ENCODE data around the gene KCNIP1.

The KCNIP1 gene

DNA sequence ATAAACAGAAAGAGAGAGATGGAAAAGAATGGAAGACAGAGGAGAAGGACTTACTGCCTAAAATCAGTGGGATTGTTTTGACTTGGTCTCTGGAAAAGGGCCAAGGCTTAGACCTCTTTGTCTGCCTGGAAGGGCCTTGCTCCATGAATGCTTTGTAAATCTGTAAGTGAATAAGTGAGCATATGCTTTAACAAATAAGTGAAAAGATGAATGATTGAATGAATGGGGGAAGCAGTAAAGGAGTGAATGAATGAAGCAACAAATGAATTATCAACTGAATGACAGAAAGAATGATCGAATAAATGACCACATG, 5.5 kb downstream of the KCNIP1 start:
- DNase-seq: no peak

DNA sequence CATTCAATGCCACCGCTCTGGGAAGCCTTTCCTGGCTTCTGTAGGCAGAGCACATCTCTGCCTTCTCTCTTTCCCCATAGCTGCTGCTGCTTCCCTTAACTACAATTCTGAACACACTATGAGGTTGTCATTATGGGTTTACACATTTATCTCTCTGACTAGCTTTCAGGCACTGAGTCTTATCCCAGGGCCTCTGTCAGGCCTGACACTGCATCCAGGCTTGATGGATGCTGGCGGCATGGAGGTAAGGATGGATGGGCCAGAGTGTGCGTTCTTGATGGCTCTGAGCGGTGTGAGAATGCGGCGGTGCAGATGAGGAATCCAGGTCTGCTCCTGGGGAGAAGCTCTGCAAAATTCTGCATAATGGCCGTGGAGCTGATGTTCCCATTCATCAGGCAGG, 6.3 kb downstream of the KCNIP1 start:
- DNase-seq: no peak

GRCh38 chr5:170510559-170510958, 6.7 kb downstream of the KCNIP1 start:
- no peak for DNase-seq

DNA sequence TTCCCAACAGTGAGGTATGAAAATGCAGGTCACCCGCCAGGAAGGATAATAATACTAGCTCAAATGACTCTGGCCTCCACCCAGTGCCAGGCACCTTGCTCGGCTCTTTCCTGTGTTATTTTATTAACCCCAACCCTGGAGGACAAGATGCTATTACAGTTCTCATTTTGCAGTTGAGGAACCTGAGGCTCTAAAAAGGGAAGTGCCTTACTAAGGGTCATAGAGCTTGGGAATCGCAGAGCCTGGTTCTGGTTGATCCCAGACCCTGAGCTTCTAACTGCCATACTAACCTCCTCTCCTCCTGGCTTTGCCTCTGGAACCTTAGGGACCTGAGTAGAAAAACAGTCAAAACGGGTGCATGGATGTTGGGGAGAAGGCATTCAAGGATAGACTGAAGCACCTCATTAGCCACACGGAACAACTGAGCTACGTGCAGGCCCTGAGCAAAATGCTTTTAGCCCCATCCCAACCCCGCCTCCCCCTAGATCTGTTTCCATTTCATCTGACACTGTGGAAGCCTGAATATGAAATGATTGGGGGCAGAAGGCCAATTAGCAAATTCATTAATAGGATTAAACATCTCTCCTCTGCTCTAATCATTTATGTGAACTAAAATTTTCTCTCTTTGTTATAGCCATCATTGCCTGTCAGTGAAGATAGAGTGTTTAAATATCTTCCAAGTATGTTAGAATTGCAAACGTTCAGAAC, 7.9 kb downstream of the KCNIP1 start:
- DNase-seq: no peak

- no peak for DNase-seq
Observed at GRCh38 chr5:170513856-170514525, 10.2 kb downstream of the KCNIP1 start.

- no peak for DNase-seq
Observed at GRCh38 chr5:170517411-170517810, 13.6 kb downstream of the KCNIP1 start.

- DNase-seq: no peak
Observed at GRCh38 chr5:170518277-170518676, 14.5 kb downstream of the KCNIP1 start.

- no peak for DNase-seq
Observed at GRCh38 chr5:170519549-170519948, 15.7 kb downstream of the KCNIP1 start.

DNA sequence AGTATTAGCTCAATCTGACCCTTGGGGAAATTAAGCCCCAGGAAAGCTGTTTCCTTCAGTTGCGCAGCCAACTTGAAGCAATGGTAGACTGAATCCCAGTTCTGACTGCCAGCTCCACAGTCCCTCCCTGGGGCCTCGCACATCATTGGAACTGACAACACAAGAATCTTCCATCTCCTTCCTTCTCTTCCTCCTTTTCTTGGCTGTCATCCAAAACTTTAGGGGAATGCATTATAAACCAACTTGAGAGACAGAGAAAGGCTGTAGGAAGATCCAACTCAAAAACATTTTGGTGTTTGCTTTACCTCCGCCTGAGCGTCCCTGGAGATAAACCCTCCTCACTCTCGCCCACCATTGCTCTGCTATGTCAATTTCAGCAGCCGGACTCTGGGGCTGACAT, 16.6 kb downstream of the KCNIP1 start:
- no peak for DNase-seq

GRCh38 chr5:170522211-170523141, 18.7 kb downstream of the KCNIP1 start:
- no peak for DNase-seq

DNA sequence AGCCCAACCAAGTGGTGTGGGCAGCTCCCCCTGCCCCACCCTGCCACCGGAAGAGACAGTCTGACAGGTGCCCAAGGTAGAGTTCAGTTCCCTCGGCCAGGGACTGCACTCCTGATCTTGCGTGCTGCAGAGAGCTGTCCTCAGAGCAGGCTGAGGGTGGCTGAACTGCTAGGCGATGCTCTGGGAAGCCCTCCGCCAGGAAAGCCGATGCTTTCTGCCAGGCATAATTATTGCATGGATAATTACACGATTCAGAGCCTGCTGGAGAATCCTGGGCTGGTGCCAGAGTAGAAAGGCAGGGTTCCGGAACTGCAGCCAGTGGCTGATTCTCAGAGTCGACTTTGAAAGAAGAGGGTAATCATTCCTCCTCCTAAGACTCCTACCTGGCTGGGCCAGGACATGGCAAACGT, 19.3 kb downstream of the KCNIP1 start:
- no peak for DNase-seq

DNA sequence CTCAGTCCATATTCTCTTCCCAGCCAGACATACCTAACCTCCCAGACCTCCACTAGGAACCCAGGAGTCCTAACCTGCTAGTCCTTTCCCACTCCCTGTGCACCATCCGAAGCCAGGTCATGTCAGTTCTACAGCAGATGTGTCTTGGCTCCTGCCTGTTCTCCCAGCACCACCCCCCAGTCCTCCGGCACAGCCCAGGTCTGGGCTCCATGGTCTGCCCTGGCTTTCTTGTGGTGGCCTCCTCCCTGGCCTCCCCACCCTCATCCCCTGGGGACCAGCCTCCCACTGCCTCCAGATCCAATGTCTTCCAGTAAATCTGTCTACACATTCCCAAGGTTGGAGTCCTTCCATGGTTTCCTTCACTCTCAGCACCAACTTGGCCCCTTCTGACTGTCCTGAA, 20.0 kb downstream of the KCNIP1 start:
- DNase-seq: no peak

DNA sequence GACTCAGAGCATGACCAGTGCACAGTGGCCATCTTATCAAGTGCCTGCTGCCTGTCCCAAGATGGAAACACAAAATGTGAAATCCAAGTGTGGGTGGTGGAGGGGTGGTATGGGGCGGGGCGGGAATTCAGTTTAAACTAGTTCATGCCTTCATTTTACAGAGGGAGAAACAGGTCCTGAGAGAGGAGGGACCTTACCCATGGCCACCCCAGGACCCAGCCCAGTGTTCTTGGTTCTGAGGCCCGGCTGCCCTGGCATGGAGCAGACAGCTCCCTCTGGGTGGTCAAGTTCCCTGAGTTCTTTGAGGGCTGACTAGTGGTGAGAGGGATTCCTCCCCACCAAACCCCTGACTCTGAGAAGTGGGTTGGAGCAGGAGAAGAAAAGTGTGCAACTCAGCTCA, 20.8 kb downstream of the KCNIP1 start:
- DNase-seq: no peak

- DNase-seq: no peak
Observed at GRCh38 chr5:170525470-170526211, 21.8 kb downstream of the KCNIP1 start.

DNA sequence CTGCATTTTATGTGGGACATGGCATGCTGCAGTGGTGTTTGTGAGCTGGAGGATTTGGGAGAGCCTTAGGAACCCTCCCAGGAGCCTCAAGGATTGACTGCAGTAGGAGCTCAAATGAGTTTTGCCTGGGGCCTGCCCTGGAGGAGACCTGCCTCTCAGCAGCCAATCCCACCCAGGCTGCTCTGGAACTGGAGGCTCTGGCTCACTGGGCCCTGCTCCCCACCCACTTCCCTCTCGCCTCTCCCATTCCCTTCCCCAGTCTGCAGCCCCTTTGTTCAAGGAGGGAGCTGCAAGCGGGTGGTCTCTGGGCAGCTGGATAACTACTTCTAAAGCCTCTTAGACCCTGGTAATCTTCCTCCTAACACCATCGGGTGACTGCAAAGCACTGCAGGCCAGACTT, 24.2 kb downstream of the KCNIP1 start:
- DNase-seq: no peak

DNA sequence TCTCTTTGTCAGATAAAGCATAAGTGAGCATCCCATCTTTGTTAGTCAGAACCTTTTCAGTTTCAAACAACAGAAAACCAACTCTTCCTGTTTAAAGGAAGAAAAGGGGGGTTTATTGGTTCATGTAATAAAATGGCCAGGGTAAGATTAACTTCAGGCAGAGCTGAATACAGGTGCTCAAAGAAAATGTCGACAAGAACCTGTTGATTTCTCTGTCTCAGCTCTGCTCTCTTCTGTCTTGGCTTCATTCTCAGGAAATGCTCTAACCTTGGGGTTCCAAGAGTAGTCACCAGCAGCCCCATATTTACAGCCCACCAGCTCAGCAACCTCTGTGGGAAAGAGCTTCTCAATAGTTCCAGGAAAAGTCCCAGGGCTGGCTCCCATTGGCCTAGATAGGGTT, 25.2 kb downstream of the KCNIP1 start:
- no peak for DNase-seq

DNA sequence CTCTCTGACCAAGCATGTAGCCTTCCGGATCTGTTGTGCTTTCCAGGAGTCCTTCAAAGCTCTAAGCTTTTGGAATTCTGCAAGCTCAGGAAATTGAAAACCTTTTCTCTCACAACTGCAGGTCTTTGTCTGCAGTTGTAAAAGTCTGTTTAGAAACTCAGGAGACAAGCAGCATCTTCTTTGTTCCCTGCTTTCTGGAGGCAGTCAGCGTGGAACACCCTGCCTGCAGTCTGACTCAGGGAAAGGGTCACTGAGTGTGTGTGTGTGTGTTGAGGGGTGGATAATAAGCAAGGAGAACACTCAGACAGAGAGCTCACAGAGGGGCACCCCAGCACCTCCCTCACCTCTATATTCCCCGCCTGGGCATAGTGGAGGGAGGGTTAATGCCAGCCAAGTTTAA, 29.1 kb downstream of the KCNIP1 start:
- DNase-seq: no peak

- DNase-seq: no peak
Observed at GRCh38 chr5:170533383-170533782, 29.6 kb downstream of the KCNIP1 start.

- DNase-seq: no peak
Observed at GRCh38 chr5:170534177-170534576, 30.4 kb downstream of the KCNIP1 start.

DNA sequence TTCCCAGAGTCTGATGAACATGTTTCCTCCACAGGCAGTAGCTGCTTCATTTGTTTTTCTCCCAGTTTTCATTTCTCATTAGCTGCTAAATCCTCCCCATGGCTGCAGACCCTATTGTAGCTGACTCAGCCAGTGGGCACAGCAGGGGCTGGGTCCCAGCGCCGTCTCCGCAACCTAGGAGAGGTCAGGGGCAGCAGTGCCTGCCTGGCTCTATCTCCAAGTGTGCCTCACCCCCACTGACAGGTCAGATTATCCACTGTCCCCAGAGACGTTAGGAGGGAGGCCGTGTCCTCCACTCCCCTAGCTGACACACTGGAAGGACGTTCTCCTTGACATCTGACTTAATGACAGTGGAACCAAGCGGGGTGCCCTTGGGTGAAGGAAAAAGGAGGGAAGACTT, 31.1 kb downstream of the KCNIP1 start:
- no peak for DNase-seq

DNA sequence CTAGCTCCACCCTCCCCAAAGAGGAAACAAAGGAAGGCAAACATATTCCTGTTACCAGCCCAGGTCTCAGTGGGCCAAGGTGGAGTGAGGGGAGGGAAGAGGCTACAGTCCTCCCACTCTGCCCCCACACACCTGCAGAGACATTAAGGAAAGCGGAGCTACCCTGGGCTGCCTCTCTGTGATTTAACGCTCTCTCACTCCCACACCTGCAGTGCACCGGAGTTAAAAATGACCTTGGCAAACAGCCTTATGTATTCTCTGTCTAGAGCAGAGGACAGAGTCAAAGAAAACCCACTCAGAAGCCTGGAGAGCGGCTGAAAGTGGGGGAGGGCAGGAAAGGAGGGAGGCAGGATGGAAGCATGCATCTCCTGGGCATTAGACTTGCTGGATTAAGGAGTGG, 32.7 kb downstream of the KCNIP1 start:
- no peak for DNase-seq

GRCh38 chr5:170537451-170538095, 33.8 kb downstream of the KCNIP1 start:
- DNase-seq: no peak

DNA sequence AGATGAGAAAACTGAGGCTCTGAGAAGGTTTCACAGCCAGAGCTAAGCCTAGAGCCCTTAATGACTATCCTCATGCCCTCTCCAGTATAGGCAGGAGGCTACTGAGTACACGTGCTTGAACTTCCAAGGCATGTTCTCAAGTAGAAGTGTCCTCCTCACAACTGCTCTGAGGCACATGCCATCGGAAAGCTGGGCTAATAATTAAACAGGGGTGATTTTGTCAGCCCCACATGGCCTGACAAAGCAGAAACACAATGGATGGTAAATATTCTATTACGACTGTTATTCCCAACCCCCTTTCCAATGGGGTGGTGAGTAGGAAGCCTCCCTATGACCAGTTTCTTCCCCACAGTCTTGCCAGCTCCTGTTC, 34.3 kb downstream of the KCNIP1 start:
- no peak for DNase-seq
